Measurements from ENCODE around the gene TANC1. TPM values are rescaled to one million over a fixed set of nuclear protein-coding genes. Genes with fewer than 3 reads are reported as not detected.
A peak's percentile ranks its signal among the peaks of the same experiment; 100 is the strongest.

Gene TANC1
- total and polyA plus RNA-seq, 9 donors = 14.3 to 25.2 (median 20.1) TPM

GRCh38 chr2:159219394-159219998, 251.1 kb downstream of the TANC1 start:
- no peaks in the 10 kb centered on the region for H3K27me3 ChIP-seq (ENCODE audit: control insufficient read depth, insufficient read depth, low read length)
- 83% methylated on average over 3 of the region's 8 CpGs for WGBS (ENCODE audit: insufficient coverage)
- peaks cover 4% of the 10 kb centered on the region for H3K9me3 ChIP-seq (replicated peaks; ENCODE audit: control insufficient read depth, low read depth, low read length)
- H3K4me1 ChIP-seq (ENCODE audit: control insufficient read depth, insufficient read depth, low read length) = peaks cover 6% of the 10 kb centered on the region
- no peak overlapping the region for H3K4me3 ChIP-seq (ENCODE audit: low read length)
- DNase-seq = no peak
- peaks cover 51% of the 10 kb centered on the region for H3K36me3 ChIP-seq (ENCODE audit: control insufficient read depth, insufficient read depth, low read length)
- no peak overlapping the region for H3K27ac ChIP-seq (ENCODE audit: low read length)

- WGBS (ENCODE audit: insufficient coverage) = 94% methylated on average over 14 of the region's 17 CpGs
- H3K27ac ChIP-seq (ENCODE audit: low read length) = no peak overlapping the region
- peaks cover 34% of the 10 kb centered on the region for H3K4me1 ChIP-seq (ENCODE audit: control insufficient read depth, insufficient read depth, low read length)
- H3K9me3 ChIP-seq (replicated peaks; ENCODE audit: control insufficient read depth, low read depth, low read length) = no peaks in the 10 kb centered on the region
- no peak overlapping the region for H3K4me3 ChIP-seq (ENCODE audit: low read length)
- DNase-seq = no peak
- no peaks in the 10 kb centered on the region for H3K27me3 ChIP-seq (ENCODE audit: control insufficient read depth, insufficient read depth, low read length)
- H3K36me3 ChIP-seq (ENCODE audit: control insufficient read depth, insufficient read depth, low read length) = peaks cover 38% of the 10 kb centered on the region
Measured at GRCh38 chr2:159224061-159224813, 255.8 kb downstream of the TANC1 start.

- no peak overlapping the region for H3K4me3 ChIP-seq (ENCODE audit: low read length)
- DNase-seq = peak; percentile 41
- H3K36me3 ChIP-seq (ENCODE audit: control insufficient read depth, insufficient read depth, low read length) = peaks cover 44% of the 10 kb centered on the region
- H3K27me3 ChIP-seq (ENCODE audit: control insufficient read depth, insufficient read depth, low read length) = no peaks in the 10 kb centered on the region
- H3K27ac ChIP-seq (ENCODE audit: low read length) = peak overlapping the region; percentile 62
- H3K9me3 ChIP-seq (replicated peaks; ENCODE audit: control insufficient read depth, low read depth, low read length) = no peaks in the 10 kb centered on the region
- peaks cover 45% of the 10 kb centered on the region for H3K4me1 ChIP-seq (ENCODE audit: control insufficient read depth, insufficient read depth, low read length)
- WGBS (ENCODE audit: insufficient coverage) = 58% methylated on average over 7 of the region's 26 CpGs
Measured at GRCh38 chr2:159225025-159226016, 256.9 kb downstream of the TANC1 start.

GRCh38 chr2:159226059-159226461, 257.6 kb downstream of the TANC1 start:
- Histone ChIP-seq H3K27me3 (ENCODE audit: control insufficient read depth, insufficient read depth, low read length) (no peaks in the 10 kb centered on the region), H3K4me1 (ENCODE audit: control insufficient read depth, insufficient read depth, low read length) (peaks cover 50% of the 10 kb centered on the region), H3K9me3 (replicated peaks; ENCODE audit: control insufficient read depth, low read depth, low read length) (no peaks in the 10 kb centered on the region), H3K27ac (ENCODE audit: low read length) (peak overlapping the region; percentile 31), H3K4me3 (ENCODE audit: low read length) (no peak overlapping the region), H3K36me3 (ENCODE audit: control insufficient read depth, insufficient read depth, low read length) (peaks cover 49% of the 10 kb centered on the region)
- no peak for DNase-seq
- 86% methylated on average over 2 of the region's 5 CpGs for WGBS (ENCODE audit: insufficient coverage)

- Histone ChIP-seq H3K4me3 (ENCODE audit: low read length) (no peak overlapping the region), H3K27ac (ENCODE audit: low read length) (peak overlapping the region; percentile 48), H3K4me1 (ENCODE audit: control insufficient read depth, insufficient read depth, low read length) (peaks cover 50% of the 10 kb centered on the region), H3K27me3 (ENCODE audit: control insufficient read depth, insufficient read depth, low read length) (no peaks in the 10 kb centered on the region), H3K36me3 (ENCODE audit: control insufficient read depth, insufficient read depth, low read length) (peaks cover 49% of the 10 kb centered on the region), H3K9me3 (replicated peaks; ENCODE audit: control insufficient read depth, low read depth, low read length) (no peaks in the 10 kb centered on the region)
- DNase-seq = no peak
Measured at GRCh38 chr2:159226608-159227385, 258.4 kb downstream of the TANC1 start.

DNA sequence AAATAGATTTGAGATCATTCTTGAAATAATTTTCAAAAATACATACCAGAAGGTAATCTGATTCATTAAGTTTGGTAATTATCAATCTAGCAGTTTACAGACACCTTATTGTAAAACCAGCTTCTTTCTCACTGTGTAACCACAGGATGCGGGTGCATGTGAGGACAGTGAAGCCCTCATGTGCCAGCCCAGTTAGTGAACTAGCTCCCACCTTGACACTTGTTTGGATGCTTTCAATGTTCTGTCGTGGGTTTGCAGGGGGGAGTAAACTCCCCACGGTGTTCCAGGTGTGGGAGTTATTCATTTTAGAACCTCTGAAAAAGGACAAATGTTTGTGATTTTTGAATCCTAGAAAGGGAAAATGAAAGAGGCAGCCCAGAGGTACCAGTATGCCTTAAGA, 259.0 kb downstream of the TANC1 start:
- H3K4me1 ChIP-seq (ENCODE audit: control insufficient read depth, insufficient read depth, low read length) = peaks cover 50% of the 10 kb centered on the region
- peak overlapping the region; percentile 68 for H3K27ac ChIP-seq (ENCODE audit: low read length)
- H3K36me3 ChIP-seq (ENCODE audit: control insufficient read depth, insufficient read depth, low read length) = peaks cover 49% of the 10 kb centered on the region
- H3K9me3 ChIP-seq (replicated peaks; ENCODE audit: control insufficient read depth, low read depth, low read length) = no peaks in the 10 kb centered on the region
- H3K4me3 ChIP-seq (ENCODE audit: low read length) = no peak overlapping the region
- no peaks in the 10 kb centered on the region for H3K27me3 ChIP-seq (ENCODE audit: control insufficient read depth, insufficient read depth, low read length)
- 86% methylated on average over 2 of the region's 3 CpGs for WGBS (ENCODE audit: insufficient coverage)
- DNase-seq = no peak

- 66% methylated on average over 14 of the region's 14 CpGs for WGBS (ENCODE audit: insufficient coverage)
- peaks cover 50% of the 10 kb centered on the region for H3K4me1 ChIP-seq (ENCODE audit: control insufficient read depth, insufficient read depth, low read length)
- peaks cover 49% of the 10 kb centered on the region for H3K36me3 ChIP-seq (ENCODE audit: control insufficient read depth, insufficient read depth, low read length)
- H3K9me3 ChIP-seq (replicated peaks; ENCODE audit: control insufficient read depth, low read depth, low read length) = no peaks in the 10 kb centered on the region
- no peak overlapping the region for H3K4me3 ChIP-seq (ENCODE audit: low read length)
- H3K27me3 ChIP-seq (ENCODE audit: control insufficient read depth, insufficient read depth, low read length) = no peaks in the 10 kb centered on the region
- H3K27ac ChIP-seq (ENCODE audit: low read length) = peak overlapping the region; percentile 68
- peak; percentile 74 for DNase-seq
Measured at GRCh38 chr2:159228081-159228581, 259.7 kb downstream of the TANC1 start.

DNA sequence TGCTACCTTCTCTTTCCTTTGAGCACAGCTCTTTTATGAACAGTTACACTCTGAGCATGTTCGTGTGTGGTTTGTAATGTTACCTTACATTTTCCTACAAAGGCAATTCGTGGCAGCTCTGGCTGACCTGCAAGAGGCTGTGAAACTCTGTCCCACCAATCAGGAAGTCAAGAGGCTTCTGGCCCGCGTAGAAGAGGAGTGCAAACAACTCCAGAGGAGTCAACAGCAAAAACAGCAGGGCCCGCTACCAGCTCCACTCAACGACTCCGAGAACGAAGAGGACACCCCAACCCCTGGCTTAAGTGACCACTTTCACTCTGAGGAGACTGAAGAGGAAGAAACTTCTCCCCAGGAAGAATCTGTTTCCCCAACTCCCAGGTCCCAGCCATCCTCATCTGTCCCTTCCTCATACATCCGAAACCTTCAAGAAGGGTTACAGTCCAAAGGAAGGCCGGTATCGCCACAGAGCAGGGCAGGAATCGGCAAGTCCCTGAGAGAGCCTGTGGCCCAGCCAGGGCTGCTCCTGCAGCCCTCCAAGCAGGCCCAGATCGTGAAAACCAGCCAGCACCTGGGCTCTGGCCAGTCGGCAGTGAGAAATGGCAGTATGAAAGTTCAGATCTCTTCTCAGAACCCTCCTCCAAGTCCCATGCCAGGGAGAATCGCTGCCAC, 261.2 kb downstream of the TANC1 start:
- no peaks in the 10 kb centered on the region for H3K27me3 ChIP-seq (ENCODE audit: control insufficient read depth, insufficient read depth, low read length)
- peaks cover 41% of the 10 kb centered on the region for H3K36me3 ChIP-seq (ENCODE audit: control insufficient read depth, insufficient read depth, low read length)
- H3K27ac ChIP-seq (ENCODE audit: low read length) = no peak overlapping the region
- H3K4me3 ChIP-seq (ENCODE audit: low read length) = no peak overlapping the region
- 91% methylated on average over 6 of the region's 15 CpGs for WGBS (ENCODE audit: insufficient coverage)
- no peak for DNase-seq
- peaks cover 47% of the 10 kb centered on the region for H3K4me1 ChIP-seq (ENCODE audit: control insufficient read depth, insufficient read depth, low read length)
- no peaks in the 10 kb centered on the region for H3K9me3 ChIP-seq (replicated peaks; ENCODE audit: control insufficient read depth, low read depth, low read length)

Measured in muscle of leg (tissue), 11 donors.